Vagina (tissue), 2 donors: ENCODE measurements around the gene TCP11L2.

Experiments used
- POLR2A ChIP-seq, 2 donors: fragments of 450-650 bp; IDR thresholded peaks; one replicate each; pipeline ENCODE4 v1.6.1; 2017; ENCODE audit warnings: antibody characterized with exemption in 2 of 2, mild to moderate bottlenecking in 2 of 2, moderate library complexity in 2 of 2
- POLR2AphosphoS5 ChIP-seq, 2 donors: sonication (generic); formaldehyde crosslinking; IDR thresholded peaks; one replicate each; pipeline ENCODE4 v1.9.0; 2017; ENCODE audit warnings: antibody characterized with exemption in 2 of 2, mild to moderate bottlenecking in 2 of 2, low read depth in 1 of 2; ENCODE audit not compliant: insufficient read depth in 1 of 2
- TF ChIP-seq, protein P1 (sequence below), 3 experiments: fragments of 450-650 bp in 2 of 3; fragments of 200-600 bp in 1 of 3; sonication (generic) in 1 of 3; IDR thresholded peaks; one replicate each; pipeline ENCODE4 v1.5.1; 2017 to 2019; ENCODE audit warnings: antibody characterized with exemption in 3 of 3, mild to moderate bottlenecking in 2 of 3, moderate library complexity in 2 of 3

- TF ChIP-seq, protein P1, sequence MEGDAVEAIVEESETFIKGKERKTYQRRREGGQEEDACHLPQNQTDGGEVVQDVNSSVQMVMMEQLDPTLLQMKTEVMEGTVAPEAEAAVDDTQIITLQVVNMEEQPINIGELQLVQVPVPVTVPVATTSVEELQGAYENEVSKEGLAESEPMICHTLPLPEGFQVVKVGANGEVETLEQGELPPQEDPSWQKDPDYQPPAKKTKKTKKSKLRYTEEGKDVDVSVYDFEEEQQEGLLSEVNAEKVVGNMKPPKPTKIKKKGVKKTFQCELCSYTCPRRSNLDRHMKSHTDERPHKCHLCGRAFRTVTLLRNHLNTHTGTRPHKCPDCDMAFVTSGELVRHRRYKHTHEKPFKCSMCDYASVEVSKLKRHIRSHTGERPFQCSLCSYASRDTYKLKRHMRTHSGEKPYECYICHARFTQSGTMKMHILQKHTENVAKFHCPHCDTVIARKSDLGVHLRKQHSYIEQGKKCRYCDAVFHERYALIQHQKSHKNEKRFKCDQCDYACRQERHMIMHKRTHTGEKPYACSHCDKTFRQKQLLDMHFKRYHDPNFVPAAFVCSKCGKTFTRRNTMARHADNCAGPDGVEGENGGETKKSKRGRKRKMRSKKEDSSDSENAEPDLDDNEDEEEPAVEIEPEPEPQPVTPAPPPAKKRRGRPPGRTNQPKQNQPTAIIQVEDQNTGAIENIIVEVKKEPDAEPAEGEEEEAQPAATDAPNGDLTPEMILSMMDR (IDR thresholded peaks at IDR 0.05): no peak
- TF ChIP-seq POLR2A (IDR thresholded peaks at IDR 0.05) (no peak), POLR2AphosphoS5 (IDR thresholded peaks at IDR 0.05; ENCODE audit: insufficient read depth in 1 of 2, low read depth in 1 of 2) (no peak)
Observed at GRCh38 chr12:106380954-106381353, 78.4 kb downstream of the TCP11L2 start.
